ENCODE measurements around the gene ADAMTS17.

GRCh38 chr15:100034191-100034590 is 307.6 kb downstream of the ADAMTS17 start:
- TF ChIP-seq CTCF (conservative IDR thresholded peaks at IDR 0.05), result no peak
- no peak for TF ChIP-seq EZH2 (IDR thresholded peaks at IDR 0.05; ENCODE audit: low read depth)
